Cardiac septum (tissue), 1 donor: ENCODE results near the gene CLDN22. TPM values are rescaled to one million over a fixed set of nuclear protein-coding genes. Genes with fewer than 3 reads are reported as not detected.

Experiments used
- DNase-seq: peaks from one replicate; pipeline ENCODE4 v3.0.0-alpha.2; 2020; ENCODE audit warnings: low spot score
- intact Hi-C: fragments of 100-400 bp; cut with DNase I; formaldehyde crosslinking; loops from one replicate; pipeline ENCODE4 v1.14.0; 2022
- long read RNA-seq: library from polyadenylated mRNA; unstranded; transcript quantifications from one replicate; pipeline ENCODE4 v2.0.0, GENCODE V29; 2021
- total RNA-seq: library from RNA; stranded (reverse); fragmentation: NEBNext Ultra II Directional; extraction: Animal tissue kit (Norgen Biotek cat#: 25700); gene quantifications from one replicate; pipeline ENCODE4 v1.2.1, GENCODE V29; 2021
- donor health status: DM: no; HTN: no; CAD: no.

Gene CLDN22
- not detected for total RNA-seq
- long read RNA-seq = 0 reads

- intact Hi-C loops = no loop called here
- no peak for DNase-seq
These were observed at the start of gene CLDN22 for GRCh38 chr4:183320211-183321059. TSS of gene CLDN22 (minus strand) at chr4:183320276. CDS start at chr4:183320218, 58 bp downstream.

- intact Hi-C loops = no loop called here
- peak; percentile 39 for DNase-seq
These were observed 49.0 kb upstream of the CLDN22 start for GRCh38 chr4:183369073-183369472.

GRCh38 chr4:183366206-183366835 is 46.2 kb upstream of the CLDN22 start:
- peak; percentile 33 for DNase-seq
- intact Hi-C loops = no loop called here

- no peak for DNase-seq
These were observed 43.9 kb upstream of the CLDN22 start for GRCh38 chr4:183364025-183364424.

GRCh38 chr4:183362916-183363542 is 43.0 kb upstream of the CLDN22 start:
- intact Hi-C loops = no loop called here
- DNase-seq = no peak

More at GRCh38 chr4:183364025-183364424, 43.9 kb upstream of the CLDN22 start:
- intact Hi-C loops = no loop called here

- DNase-seq = no peak
- intact Hi-C loops = no loop called here
These were observed 42.0 kb upstream of the CLDN22 start for GRCh38 chr4:183362036-183362435.

- intact Hi-C loops = no loop called here
These were observed 40.3 kb upstream of the CLDN22 start for GRCh38 chr4:183360161-183360919.

GRCh38 chr4:183358215-183358755 is 38.2 kb upstream of the CLDN22 start:
- no peak for DNase-seq
- intact Hi-C loops = no loop called here

More at GRCh38 chr4:183360161-183360919, 40.3 kb upstream of the CLDN22 start:
- DNase-seq = no peak

- intact Hi-C loops = no loop called here
- DNase-seq = peak; percentile 57
These were observed 37.0 kb upstream of the CLDN22 start for GRCh38 chr4:183356931-183357675.

- DNase-seq = peak; percentile 62
- intact Hi-C loops = no loop called here
These were observed 36.2 kb upstream of the CLDN22 start for GRCh38 chr4:183356173-183356830.

- intact Hi-C loops = no loop called here
- DNase-seq = no peak
These were observed 35.3 kb upstream of the CLDN22 start for GRCh38 chr4:183355405-183355804.

GRCh38 chr4:183354219-183354618 is 34.1 kb upstream of the CLDN22 start:
- intact Hi-C loops = no loop called here
- no peak for DNase-seq

GRCh38 chr4:183353557-183353956 is 33.5 kb upstream of the CLDN22 start:
- no peak for DNase-seq
- intact Hi-C loops = no loop called here

- intact Hi-C loops = no loop called here
- no peak for DNase-seq
These were observed 32.5 kb upstream of the CLDN22 start for GRCh38 chr4:183352546-183352945.

GRCh38 chr4:183350317-183351071 is 30.4 kb upstream of the CLDN22 start:
- DNase-seq = peak; percentile 36
- intact Hi-C loops = no loop called here

GRCh38 chr4:183349673-183350072 is 29.6 kb upstream of the CLDN22 start:
- DNase-seq = peak; percentile 55
- intact Hi-C loops = no loop called here
